IPS-18a (cell line): ENCODE results near the gene GPR89A.
"Not testable (repeated sequence)": the region's sequence is repeated elsewhere in the genome, so short reads cannot be mapped to it uniquely, and the experiment has no call there.

ENCODE experiments used
- H3K27ac ChIP-seq: one replicate; pipeline ENCODE4 v1.5.1; 2013; ENCODE audit warnings: low read length
- H3K27me3 ChIP-seq: one replicate; pipeline ENCODE4 v1.6.1; 2013; ENCODE audit warnings: mild to moderate bottlenecking, low read length; ENCODE audit not compliant: control insufficient read depth, insufficient read depth
- H3K36me3 ChIP-seq: one replicate; pipeline ENCODE4 v1.6.1; 2013; ENCODE audit warnings: low read depth, low read length; ENCODE audit not compliant: control insufficient read depth
- H3K4me1 ChIP-seq: one replicate; pipeline ENCODE4 v1.6.1; 2013; ENCODE audit warnings: low read depth, low read length; ENCODE audit not compliant: control insufficient read depth
- H3K4me3 ChIP-seq: one replicate; pipeline ENCODE4 v1.5.1; 2013; ENCODE audit warnings: low read length
- H3K9ac ChIP-seq: one replicate; pipeline ENCODE4 v1.6.1; 2013; ENCODE audit warnings: mild to moderate bottlenecking, low read length, moderate library complexity
- H3K9me3 ChIP-seq: one replicate; pipeline ENCODE4 v1.6.1; 2013; ENCODE audit warnings: low read depth, low read length; ENCODE audit not compliant: control insufficient read depth

GPR89A gene

GRCh38 chr1:145707183-145707867 is 99.5 kb downstream of the GPR89A start, which contains the start of gene PDZK1:
Gene PDZK1 (minus strand): TSS chr1:145707368. CDS start chr1:145688021, 19,347 bp downstream.
- H3K9me3 ChIP-seq: no peaks in the 10 kb centered on the region
- H3K36me3 ChIP-seq: no peaks in the 10 kb centered on the region
- H3K27me3 ChIP-seq: no peaks in the 10 kb centered on the region
- no peak within 1 kb of the TSS for H3K4me3 ChIP-seq
- H3K9ac ChIP-seq: no peak within 1 kb of the TSS
- no peak within 1 kb of the TSS for H3K27ac ChIP-seq
- peaks cover 11% of the 10 kb centered on the region for H3K4me1 ChIP-seq

GRCh38 chr1:145708063-145708462 is 100.3 kb downstream of the GPR89A start:
- no peaks in the 10 kb centered on the region for H3K36me3 ChIP-seq
- no peak overlapping the region for H3K9ac ChIP-seq
- H3K9me3 ChIP-seq: no peaks in the 10 kb centered on the region
- peaks cover 11% of the 10 kb centered on the region for H3K4me1 ChIP-seq
- no peaks in the 10 kb centered on the region for H3K27me3 ChIP-seq
- H3K27ac ChIP-seq: no peak overlapping the region
- H3K4me3 ChIP-seq: no peak overlapping the region

GRCh38 chr1:145710291-145711027 is 102.7 kb downstream of the GPR89A start:
- Histone ChIP-seq H3K9ac (no peak overlapping the region), H3K36me3 (no peaks in the 10 kb centered on the region), H3K4me1 (peaks cover 11% of the 10 kb centered on the region), H3K27ac (no peak overlapping the region), H3K9me3 (no peaks in the 10 kb centered on the region), H3K4me3 (no peak overlapping the region), H3K27me3 (no peaks in the 10 kb centered on the region)

- H3K4me1 ChIP-seq: peaks cover 11% of the 10 kb centered on the region
- no peaks in the 10 kb centered on the region for H3K27me3 ChIP-seq
- H3K4me3 ChIP-seq: no peak overlapping the region
- H3K9me3 ChIP-seq: no peaks in the 10 kb centered on the region
- H3K9ac ChIP-seq: no peak overlapping the region
- H3K36me3 ChIP-seq: no peaks in the 10 kb centered on the region
- no peak overlapping the region for H3K27ac ChIP-seq
Observed at GRCh38 chr1:145711213-145711651, 103.4 kb downstream of the GPR89A start.

GRCh38 chr1:145714524-145715111 is 106.8 kb downstream of the GPR89A start:
- no peaks in the 10 kb centered on the region for H3K9me3 ChIP-seq
- no peaks in the 10 kb centered on the region for H3K27me3 ChIP-seq
- H3K9ac ChIP-seq: no peak overlapping the region
- H3K27ac ChIP-seq: no peak overlapping the region
- peaks cover 4% of the 10 kb centered on the region for H3K4me1 ChIP-seq
- H3K4me3 ChIP-seq: no peak overlapping the region
- H3K36me3 ChIP-seq: no peaks in the 10 kb centered on the region

GRCh38 chr1:145716641-145717345 is 109.0 kb downstream of the GPR89A start:
- Histone ChIP-seq H3K4me1 (peaks cover 8% of the 10 kb centered on the region), H3K9me3 (no peaks in the 10 kb centered on the region), H3K36me3 (no peaks in the 10 kb centered on the region), H3K4me3 (no peak overlapping the region), H3K27ac (no peak overlapping the region), H3K9ac (no peak overlapping the region), H3K27me3 (peaks cover 16% of the 10 kb centered on the region)

GRCh38 chr1:145717833-145718232 is 110.0 kb downstream of the GPR89A start:
- H3K27ac ChIP-seq: no peak overlapping the region
- no peak overlapping the region for H3K4me3 ChIP-seq
- peaks cover 16% of the 10 kb centered on the region for H3K27me3 ChIP-seq
- H3K36me3 ChIP-seq: no peaks in the 10 kb centered on the region
- H3K4me1 ChIP-seq: peaks cover 8% of the 10 kb centered on the region
- no peaks in the 10 kb centered on the region for H3K9me3 ChIP-seq
- H3K9ac ChIP-seq: no peak overlapping the region

- not testable (repeated sequence) for H3K9ac ChIP-seq, H3K36me3 ChIP-seq, H3K4me3 ChIP-seq, H3K4me1 ChIP-seq, H3K27ac ChIP-seq, H3K9me3 ChIP-seq
- H3K27me3 ChIP-seq: peaks cover 16% of the 10 kb centered on the region
Observed at GRCh38 chr1:145718465-145718864, 110.7 kb downstream of the GPR89A start.

- Histone ChIP-seq H3K27ac (no peak within 1 kb of the TSS), H3K9ac (no peak within 1 kb of the TSS), H3K4me3 (no peak within 1 kb of the TSS), H3K36me3 (no peaks in the 10 kb centered on the region), H3K4me1 (peaks cover 8% of the 10 kb centered on the region), H3K27me3 (peaks cover 16% of the 10 kb centered on the region), H3K9me3 (no peaks in the 10 kb centered on the region)
Observed at GRCh38 chr1:145719230-145720079, 111.7 kb downstream of the GPR89A start, which contains the start of gene CD160. Gene CD160 (plus strand): TSS chr1:145719499. CDS start chr1:145728328, 8,829 bp downstream.
